Stimulated activated memory B cell treated with anti-CD40 and anti-IgM and Interleukin-4, amounts not matched to agents 10 μg/mL and 1 μg/mL and 100 μg/mL, for 72 hours (primary cell): ENCODE results near the gene MAS1.

Experiments
- ATAC-seq: fragments of 150-1000 bp; cut with Tn5 transposase; 2 replicates; pipeline ENCODE4 v1.10.0; 2021
- H3K27ac Mint-ChIP-seq: one replicate; pipeline ENCODE4 v1.8.0; 2022; ENCODE audit warnings: mild to moderate bottlenecking, mixed read lengths
- H3K27me3 Mint-ChIP-seq: one replicate; pipeline ENCODE4 v1.8.0; 2022; ENCODE audit warnings: mixed read lengths
- H3K36me3 Mint-ChIP-seq: one replicate; pipeline ENCODE4 v1.8.0; 2022; ENCODE audit warnings: mixed read lengths
- H3K4me1 Mint-ChIP-seq: one replicate; pipeline ENCODE4 v1.8.0; 2022; ENCODE audit warnings: mixed read lengths
- H3K4me3 Mint-ChIP-seq: one replicate; pipeline ENCODE4 v1.8.0; 2022; ENCODE audit warnings: mild to moderate bottlenecking, moderate library complexity, mixed read lengths
- H3K9me3 Mint-ChIP-seq: one replicate; pipeline ENCODE4 v1.8.0; 2022; ENCODE audit warnings: mixed read lengths

The MAS1 gene

DNA sequence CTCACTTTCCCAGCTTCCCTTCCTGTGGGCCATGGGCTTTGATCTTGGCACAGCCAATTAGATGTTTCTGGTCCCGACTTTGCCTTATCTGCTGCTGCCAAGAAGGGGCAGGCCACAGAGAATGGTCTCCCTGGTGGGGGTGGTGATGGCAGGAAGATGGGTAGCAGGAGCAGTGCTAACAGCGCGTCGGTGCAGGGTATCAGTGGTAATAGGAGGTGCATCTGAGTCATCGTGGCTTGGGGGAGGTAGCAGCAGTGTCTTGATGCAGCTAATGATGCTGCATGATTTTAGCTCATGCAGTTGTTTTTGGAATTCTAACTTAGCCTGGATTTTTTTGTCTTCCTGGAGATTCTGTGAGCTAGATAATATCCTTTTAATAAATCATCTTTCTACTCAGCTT lies 18.9 kb upstream of the MAS1 start:
- ATAC-seq: no peak
- H3K4me1 Mint-ChIP-seq: peaks cover 15% of the 10 kb centered on the region
- no peak overlapping the region for H3K4me3 Mint-ChIP-seq
- peaks cover 4% of the 10 kb centered on the region for H3K9me3 Mint-ChIP-seq
- peaks cover 4% of the 10 kb centered on the region for H3K36me3 Mint-ChIP-seq
- peaks cover 17% of the 10 kb centered on the region for H3K27me3 Mint-ChIP-seq
- H3K27ac Mint-ChIP-seq: no peak overlapping the region

DNA sequence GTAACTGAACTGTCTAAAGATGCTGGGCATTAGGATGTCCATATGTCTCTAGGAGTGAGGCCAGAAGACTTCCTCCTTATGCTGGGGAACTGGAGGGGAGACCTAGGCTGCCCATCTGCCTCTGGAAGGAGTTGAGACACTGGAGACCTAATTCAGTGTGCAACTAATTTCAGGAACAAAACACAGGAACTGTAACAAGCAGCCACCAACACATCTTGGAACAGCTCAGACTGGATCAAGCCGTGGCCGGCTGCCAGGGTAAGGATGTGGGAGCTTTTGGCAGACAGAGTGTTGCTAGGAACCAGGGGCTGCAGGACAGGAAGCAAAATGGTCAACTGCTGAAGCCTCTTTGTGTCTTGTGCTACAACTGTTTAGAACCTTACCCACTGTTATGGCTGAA lies 16.4 kb upstream of the MAS1 start:
- Mint-ChIP-seq H3K9me3 (no peaks in the 10 kb centered on the region), H3K4me1 (peaks cover 15% of the 10 kb centered on the region), H3K4me3 (no peak overlapping the region), H3K27ac (no peak overlapping the region), H3K36me3 (no peaks in the 10 kb centered on the region), H3K27me3 (peaks cover 42% of the 10 kb centered on the region)
- ATAC-seq: no peak

DNA sequence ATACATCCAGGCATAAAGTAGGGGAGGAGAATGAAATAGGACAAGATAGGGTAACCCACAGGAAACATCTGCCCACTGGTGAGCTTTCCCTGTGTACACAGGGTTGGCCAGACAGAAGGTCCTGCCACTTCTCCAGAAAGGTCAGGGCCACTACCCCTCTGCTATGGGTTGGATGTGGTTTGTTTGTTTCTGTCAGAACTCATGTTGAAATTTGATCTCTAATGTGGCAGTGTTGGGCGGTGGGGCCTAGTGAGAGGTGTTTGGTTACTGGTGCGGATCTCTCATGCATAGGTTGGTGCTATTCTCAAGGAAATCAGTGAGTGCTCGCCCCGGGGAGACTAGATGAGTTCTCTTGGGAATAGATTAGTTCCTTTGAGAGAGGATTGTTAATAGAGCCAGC lies 15.6 kb upstream of the MAS1 start:
- ATAC-seq: peak; percentile 46
- no peaks in the 10 kb centered on the region for H3K36me3 Mint-ChIP-seq

DNA sequence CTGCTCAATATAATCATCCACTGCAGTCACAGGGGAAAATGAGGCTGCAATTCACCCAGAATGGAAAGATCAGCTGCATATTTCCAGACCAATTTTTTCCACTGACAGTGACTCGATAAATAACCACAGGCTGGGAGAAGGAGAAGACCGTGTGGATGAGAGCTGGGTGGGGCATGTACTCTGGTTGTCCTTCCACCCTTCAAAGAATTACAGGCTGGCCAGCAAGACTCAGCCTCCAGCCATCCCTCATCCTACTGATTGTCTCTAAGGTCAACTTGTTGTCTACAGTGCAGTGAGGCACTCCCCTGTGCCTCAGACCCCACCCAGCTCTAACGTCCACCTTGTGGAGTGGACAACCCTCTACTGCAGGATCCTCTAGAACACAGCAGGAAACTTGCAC lies 14.5 kb upstream of the MAS1 start:
- Mint-ChIP-seq H3K9me3 (no peaks in the 10 kb centered on the region), H3K4me1 (peaks cover 15% of the 10 kb centered on the region), H3K27ac (no peak overlapping the region), H3K36me3 (no peaks in the 10 kb centered on the region), H3K4me3 (no peak overlapping the region), H3K27me3 (peaks cover 52% of the 10 kb centered on the region)
- ATAC-seq: no peak

More for the DNA sequence above, 15.6 kb upstream of the MAS1 start:
- no peak overlapping the region for H3K4me3 Mint-ChIP-seq
- H3K27me3 Mint-ChIP-seq: peaks cover 49% of the 10 kb centered on the region
- H3K27ac Mint-ChIP-seq: no peak overlapping the region
- no peaks in the 10 kb centered on the region for H3K9me3 Mint-ChIP-seq
- peaks cover 15% of the 10 kb centered on the region for H3K4me1 Mint-ChIP-seq

DNA sequence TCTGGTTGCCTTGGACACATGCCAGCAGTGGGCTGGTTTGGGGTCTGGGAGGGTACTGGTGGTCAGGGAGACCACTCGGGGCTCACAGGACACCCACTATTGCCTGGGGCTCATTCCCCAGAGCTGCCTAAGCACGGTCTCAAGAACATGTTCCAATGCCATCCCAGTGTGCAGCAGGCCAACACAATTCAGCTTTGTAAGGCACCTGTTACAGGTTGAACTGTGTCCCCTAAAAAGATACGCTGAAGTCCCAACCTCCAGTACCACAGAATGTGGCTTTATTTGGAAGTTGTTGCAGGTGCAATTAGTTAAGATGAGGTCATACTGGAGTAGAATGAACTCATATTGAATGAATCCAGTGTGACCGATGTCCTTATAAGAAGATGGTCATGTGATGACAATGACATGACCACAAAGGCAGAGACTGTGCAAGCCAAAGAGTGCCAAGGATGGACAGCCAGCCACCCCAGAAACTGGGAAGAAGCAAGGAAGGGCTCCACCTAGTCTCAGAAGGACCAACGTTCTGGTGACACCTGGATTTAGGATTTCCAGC lies 13.5 kb upstream of the MAS1 start:
- no peaks in the 10 kb centered on the region for H3K9me3 Mint-ChIP-seq
- H3K27ac Mint-ChIP-seq: no peak overlapping the region
- H3K27me3 Mint-ChIP-seq: peaks cover 43% of the 10 kb centered on the region
- H3K4me1 Mint-ChIP-seq: peaks cover 15% of the 10 kb centered on the region
- no peak overlapping the region for H3K4me3 Mint-ChIP-seq
- no peaks in the 10 kb centered on the region for H3K36me3 Mint-ChIP-seq
- ATAC-seq: no peak

DNA sequence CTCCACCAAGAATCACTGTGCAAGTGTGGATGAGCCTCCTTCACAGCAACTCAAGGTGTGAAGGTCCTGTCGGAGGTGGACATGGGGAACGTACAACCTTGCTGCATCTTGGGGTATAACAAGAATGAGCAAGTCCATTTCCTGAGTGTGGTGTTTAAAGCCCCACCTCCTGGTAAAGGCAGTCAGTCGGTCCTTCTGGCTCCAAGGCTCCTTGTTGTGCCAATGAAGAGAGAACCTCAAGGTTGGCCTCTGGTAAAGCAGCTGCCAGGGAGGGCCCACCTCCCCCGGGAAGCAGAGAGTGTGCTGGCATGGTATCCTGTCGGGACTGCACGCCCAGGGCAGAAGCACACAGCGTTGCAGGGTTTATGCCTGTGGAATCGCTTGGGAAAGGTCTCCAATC lies 12.4 kb upstream of the MAS1 start:
- no peaks in the 10 kb centered on the region for H3K36me3 Mint-ChIP-seq
- H3K4me1 Mint-ChIP-seq: peaks cover 15% of the 10 kb centered on the region
- ATAC-seq: no peak
- peaks cover 39% of the 10 kb centered on the region for H3K27me3 Mint-ChIP-seq
- no peak overlapping the region for H3K27ac Mint-ChIP-seq
- H3K4me3 Mint-ChIP-seq: no peak overlapping the region
- no peaks in the 10 kb centered on the region for H3K9me3 Mint-ChIP-seq

DNA sequence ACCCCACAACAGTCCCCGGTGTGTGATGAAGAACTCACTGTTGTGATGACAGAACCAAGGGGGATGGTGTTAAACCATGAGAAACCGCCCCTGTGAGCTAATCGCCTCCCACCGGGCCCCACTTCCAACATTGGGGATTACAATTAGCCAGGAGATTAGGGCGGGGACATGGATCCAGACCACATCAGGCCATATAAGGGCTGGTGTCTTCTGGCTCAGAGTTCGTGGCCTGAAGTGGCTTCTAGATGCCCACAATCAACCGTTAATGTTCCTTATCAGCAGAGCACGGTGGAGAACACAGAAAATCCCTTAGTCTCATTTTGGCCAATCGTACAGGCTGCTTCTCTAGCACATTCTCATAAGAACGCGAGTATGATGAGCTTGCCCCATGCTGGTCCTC lies 10.9 kb upstream of the MAS1 start:
- Mint-ChIP-seq H3K9me3 (no peaks in the 10 kb centered on the region), H3K27ac (no peak overlapping the region), H3K4me1 (peaks cover 11% of the 10 kb centered on the region), H3K27me3 (peaks cover 39% of the 10 kb centered on the region), H3K36me3 (no peaks in the 10 kb centered on the region), H3K4me3 (no peak overlapping the region)
- ATAC-seq: no peak

DNA sequence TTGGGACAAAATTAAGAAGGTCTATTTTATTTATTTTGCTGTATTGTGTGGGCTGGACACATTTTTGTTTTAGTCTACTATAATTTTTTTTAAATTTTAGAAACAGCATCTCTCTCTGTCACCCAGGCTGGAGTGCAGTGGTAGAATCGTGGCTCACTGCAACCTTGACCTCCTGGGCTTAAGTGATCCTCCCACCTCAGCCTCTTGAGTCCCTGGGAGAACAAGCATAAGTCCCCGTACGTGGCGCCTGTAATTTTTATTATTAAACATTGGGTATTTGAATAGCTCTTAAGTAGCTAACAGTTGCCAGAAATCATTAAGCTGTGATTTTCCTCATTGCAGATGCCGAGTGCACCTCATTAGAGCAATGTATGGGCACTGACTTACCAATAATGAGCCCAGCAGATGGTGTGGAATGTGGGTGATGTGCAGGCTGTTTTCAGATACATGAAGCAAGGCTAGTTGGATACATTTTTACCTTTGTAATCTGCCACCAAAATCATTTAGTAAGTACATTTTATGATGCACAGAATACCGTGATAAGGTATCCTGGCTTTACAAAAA lies 10.3 kb upstream of the MAS1 start:
- H3K36me3 Mint-ChIP-seq: no peaks in the 10 kb centered on the region
- ATAC-seq: no peak
- no peaks in the 10 kb centered on the region for H3K9me3 Mint-ChIP-seq

DNA sequence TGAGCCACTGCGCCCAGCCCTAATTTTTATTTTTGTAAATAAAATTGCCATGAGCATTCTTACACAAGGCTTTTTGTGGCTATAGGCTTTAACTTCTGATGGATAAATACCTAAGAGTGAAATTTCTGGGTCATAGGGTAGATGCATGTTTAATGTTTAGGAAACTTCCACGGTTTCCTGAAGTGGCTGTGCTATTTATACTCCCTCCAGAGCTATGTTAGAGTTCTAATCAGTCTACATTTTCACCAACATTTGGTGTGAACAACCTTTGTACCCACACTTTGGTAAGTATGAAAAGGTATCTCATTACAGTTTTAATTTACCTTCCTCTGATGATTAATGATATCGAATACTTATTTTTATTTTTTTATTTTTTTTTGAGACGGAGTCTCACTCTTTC lies 6.1 kb upstream of the MAS1 start:
- Mint-ChIP-seq H3K4me3 (no peak overlapping the region), H3K4me1 (no peaks in the 10 kb centered on the region), H3K36me3 (no peaks in the 10 kb centered on the region), H3K27ac (no peak overlapping the region), H3K27me3 (peaks cover 45% of the 10 kb centered on the region), H3K9me3 (no peaks in the 10 kb centered on the region)
- no peak for ATAC-seq

More for the DNA sequence above, 10.3 kb upstream of the MAS1 start:
- H3K4me3 Mint-ChIP-seq: no peak overlapping the region
- H3K4me1 Mint-ChIP-seq: peaks cover 5% of the 10 kb centered on the region
- no peak overlapping the region for H3K27ac Mint-ChIP-seq
- H3K27me3 Mint-ChIP-seq: peaks cover 39% of the 10 kb centered on the region

DNA sequence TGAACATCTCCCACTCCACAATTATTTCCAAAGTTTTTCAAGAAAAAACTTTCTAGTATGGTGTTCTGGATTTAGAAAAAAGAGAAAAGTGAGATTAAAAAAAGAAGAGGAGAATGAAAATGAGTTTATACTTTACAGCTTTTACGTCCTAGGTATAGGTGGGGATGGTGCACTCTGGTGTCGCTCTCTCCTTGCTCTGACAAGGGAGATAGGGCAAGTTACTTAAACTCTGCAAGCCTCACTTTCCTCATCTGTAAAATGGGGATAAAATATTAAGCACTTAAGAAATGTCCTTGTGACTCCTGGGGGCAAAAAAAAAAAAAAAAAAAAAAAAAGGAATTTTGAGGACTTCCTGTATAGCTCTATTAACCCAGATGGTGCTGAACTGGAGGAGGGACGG lies 4.5 kb upstream of the MAS1 start:
- Mint-ChIP-seq H3K4me1 (no peaks in the 10 kb centered on the region), H3K27ac (no peak overlapping the region), H3K36me3 (no peaks in the 10 kb centered on the region), H3K4me3 (no peak overlapping the region), H3K27me3 (peaks cover 53% of the 10 kb centered on the region), H3K9me3 (no peaks in the 10 kb centered on the region)
- no peak for ATAC-seq

DNA sequence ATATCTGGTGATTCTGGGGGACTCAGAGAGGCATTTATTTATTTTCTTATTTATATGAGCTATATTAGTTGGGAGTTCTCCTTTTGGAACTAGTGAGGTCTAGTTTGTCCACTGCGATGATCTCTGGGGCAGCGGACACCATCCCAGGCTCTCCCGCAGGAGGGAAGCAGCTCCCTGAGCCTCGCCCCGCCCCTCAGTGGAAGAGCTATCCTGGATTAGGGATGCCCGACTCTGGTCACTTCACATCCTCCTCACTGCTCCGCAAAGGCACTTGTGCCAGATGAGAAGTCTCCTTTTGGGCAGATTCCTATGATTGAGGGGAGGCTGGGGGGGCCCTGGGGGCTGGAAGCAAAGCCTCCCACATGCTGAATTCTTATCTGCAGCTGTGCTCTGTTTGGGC lies 3.6 kb upstream of the MAS1 start:
- peaks cover 62% of the 10 kb centered on the region for H3K27me3 Mint-ChIP-seq

DNA sequence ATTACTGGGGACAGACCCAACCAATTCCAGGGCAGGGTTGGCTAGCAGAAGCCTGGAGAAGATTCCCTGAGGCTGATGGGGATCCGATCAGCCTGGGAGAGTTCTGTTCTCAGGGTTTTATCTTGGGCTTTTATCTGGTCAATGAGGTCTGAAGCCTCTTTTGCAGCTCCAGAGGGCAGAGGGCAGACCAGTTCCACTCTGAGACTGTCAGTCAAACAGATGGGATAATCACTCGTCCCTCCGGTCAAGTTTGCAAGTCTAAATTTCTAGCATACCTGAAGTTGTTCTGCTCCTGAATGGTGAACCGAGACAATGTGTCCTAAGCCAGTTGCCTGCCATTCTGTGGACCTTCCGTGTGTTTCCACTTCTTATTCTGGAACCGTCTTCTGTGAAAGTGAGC lies 3.0 kb upstream of the MAS1 start:
- Mint-ChIP-seq H3K9me3 (no peaks in the 10 kb centered on the region), H3K4me1 (no peaks in the 10 kb centered on the region), H3K27ac (no peak overlapping the region), H3K36me3 (no peaks in the 10 kb centered on the region), H3K4me3 (no peak overlapping the region), H3K27me3 (peaks cover 68% of the 10 kb centered on the region)
- ATAC-seq: no peak

More for the DNA sequence above, 3.6 kb upstream of the MAS1 start:
- no peaks in the 10 kb centered on the region for H3K9me3 Mint-ChIP-seq
- no peak for ATAC-seq
- no peaks in the 10 kb centered on the region for H3K36me3 Mint-ChIP-seq
- H3K4me3 Mint-ChIP-seq: no peak overlapping the region
- H3K27ac Mint-ChIP-seq: no peak overlapping the region
- no peaks in the 10 kb centered on the region for H3K4me1 Mint-ChIP-seq

DNA sequence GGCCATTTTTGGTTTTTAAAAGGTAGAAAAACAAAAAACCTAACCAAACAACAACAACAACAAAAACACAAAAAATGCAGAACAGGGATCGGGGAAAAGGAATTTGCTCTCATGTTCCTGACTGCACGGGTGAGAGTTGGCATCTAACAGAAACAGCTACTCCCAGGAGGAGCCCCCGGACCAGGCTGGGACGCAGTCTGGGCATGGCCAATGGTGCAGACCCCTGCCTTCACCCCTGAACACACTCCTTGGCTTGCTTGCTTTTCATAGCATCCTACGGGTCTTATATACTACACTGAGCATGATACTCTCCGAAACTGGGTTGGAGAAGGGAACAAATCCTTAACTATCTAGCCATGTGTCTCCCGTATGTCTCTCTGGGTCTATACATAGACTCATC lies 587 bp upstream of the MAS1 start:
- Mint-ChIP-seq H3K9me3 (no peaks in the 10 kb centered on the region), H3K4me1 (no peaks in the 10 kb centered on the region), H3K36me3 (no peaks in the 10 kb centered on the region), H3K27ac (no peak overlapping the region), H3K4me3 (no peak overlapping the region), H3K27me3 (peaks cover 87% of the 10 kb centered on the region)
- no peak for ATAC-seq

DNA sequence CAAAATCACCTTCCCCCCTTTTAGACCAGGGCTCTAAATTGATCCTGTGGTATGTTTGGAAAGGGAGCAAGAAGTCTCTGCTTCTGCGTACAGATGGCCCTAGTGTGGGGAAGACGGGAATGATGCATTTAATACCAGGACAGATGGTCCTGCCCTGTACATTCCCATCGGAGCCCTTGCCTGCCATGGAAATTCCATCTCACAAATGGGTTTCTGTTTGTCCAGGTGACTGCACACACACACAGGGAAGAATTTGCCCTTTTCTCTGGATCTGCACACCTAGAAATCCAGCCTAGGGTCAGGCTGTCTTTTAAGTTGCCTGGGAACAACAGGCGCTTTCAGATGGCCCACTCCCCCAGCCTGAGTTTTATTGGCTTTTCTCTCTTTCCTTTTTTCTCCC lies 1.3 kb downstream of the MAS1 start:
- H3K36me3 Mint-ChIP-seq: no peaks in the 10 kb centered on the region
- ATAC-seq: no peak
- peaks cover 77% of the 10 kb centered on the region for H3K27me3 Mint-ChIP-seq
- no peak overlapping the region for H3K27ac Mint-ChIP-seq
- no peaks in the 10 kb centered on the region for H3K4me1 Mint-ChIP-seq
- no peak overlapping the region for H3K4me3 Mint-ChIP-seq
- no peaks in the 10 kb centered on the region for H3K9me3 Mint-ChIP-seq

DNA sequence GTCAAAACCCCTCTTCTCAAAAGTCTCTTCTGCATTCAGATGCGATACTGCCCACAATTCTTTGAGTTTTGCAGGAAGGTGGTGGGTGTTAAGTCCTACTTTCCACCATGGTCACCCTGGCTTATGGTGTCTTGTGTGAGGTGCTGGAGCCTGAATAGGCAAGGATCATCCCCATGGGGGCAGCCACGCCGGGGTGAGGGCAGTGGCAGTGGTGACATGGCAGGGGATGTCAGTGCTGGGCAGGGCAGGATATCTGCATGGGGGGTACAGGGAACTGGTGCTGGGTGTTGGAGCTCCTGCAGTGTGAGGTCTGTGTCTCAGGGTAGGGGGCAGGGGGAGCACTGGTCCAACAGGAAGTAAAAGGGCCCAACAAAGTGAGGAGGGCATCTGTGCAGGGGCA lies 2.3 kb downstream of the MAS1 start:
- Mint-ChIP-seq H3K27me3 (peaks cover 67% of the 10 kb centered on the region), H3K4me1 (no peaks in the 10 kb centered on the region), H3K36me3 (no peaks in the 10 kb centered on the region), H3K27ac (no peak overlapping the region), H3K9me3 (no peaks in the 10 kb centered on the region), H3K4me3 (no peak overlapping the region)
- peak; percentile 24 for ATAC-seq

DNA sequence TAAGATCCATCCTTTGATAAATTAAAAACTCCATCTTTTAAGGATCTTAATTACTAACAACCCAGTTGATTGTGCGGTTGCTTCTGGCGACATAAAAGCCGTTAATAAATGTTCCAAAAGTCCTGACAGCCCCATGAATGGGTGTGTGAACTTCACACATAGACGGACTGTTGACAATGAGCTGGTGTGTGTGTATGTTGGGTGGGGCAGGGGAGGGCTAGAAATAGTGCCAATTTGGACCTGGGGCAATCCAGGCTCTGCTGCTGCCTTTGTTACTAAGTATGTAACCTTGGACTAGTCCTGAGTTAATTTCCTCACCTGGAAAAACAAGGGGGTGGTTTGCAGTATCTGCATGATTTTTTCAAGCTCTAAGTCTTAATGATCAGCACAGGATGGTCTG lies 4.2 kb downstream of the MAS1 start:
- Mint-ChIP-seq H3K9me3 (peaks cover 4% of the 10 kb centered on the region), H3K36me3 (no peaks in the 10 kb centered on the region), H3K4me3 (no peak overlapping the region), H3K4me1 (no peaks in the 10 kb centered on the region), H3K27ac (no peak overlapping the region), H3K27me3 (peaks cover 57% of the 10 kb centered on the region)
- ATAC-seq: no peak

DNA sequence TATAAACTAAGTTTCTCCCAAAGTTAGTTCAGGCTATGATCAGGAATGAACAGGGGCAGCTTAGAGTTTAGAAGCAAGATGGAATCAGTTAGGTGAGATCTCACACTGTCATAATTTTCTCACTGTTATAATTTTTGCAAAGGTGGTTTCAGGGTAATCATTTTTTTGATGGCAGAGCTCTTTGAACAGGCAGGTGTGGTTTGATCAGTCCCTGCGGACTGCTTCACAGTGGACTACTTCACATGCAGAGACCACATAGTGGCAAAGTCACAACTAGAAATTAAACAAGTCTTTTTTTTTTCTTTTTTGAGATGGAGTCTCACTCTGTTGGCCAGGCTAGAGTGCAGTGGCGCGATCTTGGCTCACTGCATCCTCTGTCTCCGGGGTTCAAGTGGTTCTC lies 6.8 kb downstream of the MAS1 start:
- ATAC-seq: no peak
- Mint-ChIP-seq H3K27ac (no peak overlapping the region), H3K9me3 (peaks cover 4% of the 10 kb centered on the region), H3K36me3 (no peaks in the 10 kb centered on the region), H3K4me1 (no peaks in the 10 kb centered on the region), H3K27me3 (peaks cover 31% of the 10 kb centered on the region), H3K4me3 (no peak overlapping the region)
